Measurements from ENCODE around the gene HTR7. TPM values are rescaled to one million over a fixed set of nuclear protein-coding genes. Genes with fewer than 3 reads are reported as not detected.
"Not testable (repeated sequence)": the region's sequence is repeated elsewhere in the genome, so short reads cannot be mapped to it uniquely, and the experiment has no call there.

Gene HTR7
- polyA plus RNA-seq, 2 of the 4 experiments (the other 2 are of a cell fraction), result 0.04 to 0.05 TPM

- H3K27ac ChIP-seq, result no peak overlapping the region
- H3K4me1 ChIP-seq, result no peaks in the 10 kb centered on the region
- POLR2A ChIA-PET, result no interaction called here
- no peaks in the 10 kb centered on the region for H3K9me3 ChIP-seq
- ATAC-seq (no peak), DNase-seq (ENCODE audit: low read depth in 1 of 2, low spot score in 1 of 2) (no peak), FAIRE-seq (no peak)
- CTCF ChIA-PET, result interaction anchor here (0.9 kb wide), 1 partner anchor 346 kb away, joined by 3 read pairs; no protein-coding TSS in a partner anchor
- no peak for TF ChIP-seq TFCP2L1 (CRISPR knock-in tag; IDR thresholded peaks at IDR 0.05)
- TF ChIP-seq JUNB (IDR thresholded peaks at IDR 0.05), result no peak
- no peak for TF ChIP-seq ELK1 (IDR thresholded peaks at IDR 0.05; ENCODE audit: low read depth, low read length)
- no peak for TF ChIP-seq ATOH8 (CRISPR knock-in tag; IDR thresholded peaks at IDR 0.05; ENCODE audit: low read depth)
- TF ChIP-seq HOXB5 (CRISPR knock-in tag; IDR thresholded peaks at IDR 0.05), result no peak
- TF ChIP-seq HOXB13 (CRISPR knock-in tag; IDR thresholded peaks at IDR 0.05; ENCODE audit: low read depth), result no peak
- no peak for TF ChIP-seq GATA3 (IDR thresholded peaks at IDR 0.05; ENCODE audit: borderline replicate concordance)
- TF ChIP-seq SREBF2 (IDR thresholded peaks at IDR 0.05), result no peak
- no peak for TF ChIP-seq ZFP36 (IDR thresholded peaks at IDR 0.05; ENCODE audit: borderline replicate concordance, partially characterized antibody)
- TF ChIP-seq JUN (IDR thresholded peaks at IDR 0.05), result no peak
- no peak for TF ChIP-seq CBX2 (IDR thresholded peaks at IDR 0.05; ENCODE audit: borderline replicate concordance, low read depth)
- no peak for TF ChIP-seq RNF2 (IDR thresholded peaks at IDR 0.05; ENCODE audit: borderline replicate concordance, low read depth)
- no peak for TF ChIP-seq FOXS1 (CRISPR knock-in tag; IDR thresholded peaks at IDR 0.05)
- WGBS (ENCODE audit: missing lambda C conversion rate), result 92% methylated on average over 1 of the region's 1 CpG
- H3K4me3 ChIP-seq, result no peak overlapping the region
- H3K4me2 ChIP-seq, result no peak overlapping the region
Measured at GRCh38 chr10:90905925-90906324, 48.1 kb upstream of the HTR7 start.

- H3K4me1 ChIP-seq; H3K9me3 ChIP-seq; ATAC-seq; POLR2A ChIA-PET; DNase-seq (ENCODE audit: low read depth in 1 of 2, low spot score in 1 of 2); H3K4me2 ChIP-seq; FAIRE-seq; H3K4me3 ChIP-seq; H3K27ac ChIP-seq: not testable (repeated sequence)
- CTCF ChIA-PET, result interaction anchor here (2.0 kb wide), 1 partner anchor 14 kb away, joined by 9 read pairs; no protein-coding TSS in a partner anchor
- 83% methylated on average over 2 of the region's 2 CpGs for WGBS (ENCODE audit: missing lambda C conversion rate)
Measured at GRCh38 chr10:90896916-90897315, 39.1 kb upstream of the HTR7 start.

- Histone ChIP-seq H3K27ac (no peak overlapping the region), H3K4me3 (no peak overlapping the region), H3K9me3 (no peaks in the 10 kb centered on the region), H3K4me1 (no peaks in the 10 kb centered on the region), H3K4me2 (no peak overlapping the region)
- FAIRE-seq, result no peak
- DNase-seq (ENCODE audit: low read depth in 1 of 2, low spot score in 1 of 2), result no peak
- 93% methylated on average over 3 of the region's 3 CpGs for WGBS (ENCODE audit: missing lambda C conversion rate)
- POLR2A ChIA-PET, result no interaction called here
- no peak for TF ChIP-seq KDM5A (IDR thresholded peaks at IDR 0.05)
- TF ChIP-seq KDM1A (IDR thresholded peaks at IDR 0.05; ENCODE audit: low read depth), result no peak
- no peak for TF ChIP-seq EP300 (IDR thresholded peaks at IDR 0.05)
- no peak for TF ChIP-seq HOXA7 (CRISPR knock-in tag; IDR thresholded peaks at IDR 0.05)
- TF ChIP-seq RFX5 (IDR thresholded peaks at IDR 0.05), result no peak
- TF ChIP-seq BHLHE40 (IDR thresholded peaks at IDR 0.05; ENCODE audit: low read depth, low read length), result no peak
- ATAC-seq, result no peak
- CTCF ChIA-PET, result interaction anchor here (1.0 to 2.2 kb wide), 4 partner anchors 9 to 359 kb away, joined by 3 to 5 read pairs (median 4); no protein-coding TSS in a partner anchor
Measured at GRCh38 chr10:90893190-90893589, 35.4 kb upstream of the HTR7 start.

- no peak overlapping the region for H3K4me3 ChIP-seq
- no peak overlapping the region for H3K27ac ChIP-seq
- DNase-seq (ENCODE audit: low read depth in 1 of 2, low spot score in 1 of 2) (no peak), ATAC-seq (no peak), FAIRE-seq (no peak)
- ChIA-PET POLR2A (no interaction called here), CTCF (interaction anchor here (1.5 kb wide), 1 partner anchor 21 kb away, joined by 10 read pairs; no protein-coding TSS in a partner anchor)
- WGBS (ENCODE audit: missing lambda C conversion rate), result 86% methylated on average over 2 of the region's 2 CpGs
- H3K9me3 ChIP-seq, result no peaks in the 10 kb centered on the region
- H3K4me1 ChIP-seq, result no peaks in the 10 kb centered on the region
- no peak overlapping the region for H3K4me2 ChIP-seq
- TF ChIP-seq TP53 (CRISPR knock-in tag; IDR thresholded peaks at IDR 0.05) (no peak), NFE2L2 (conservative IDR thresholded peaks at IDR 0.05; ENCODE audit: low read length) (no peak), KDM5A (IDR thresholded peaks at IDR 0.05) (no peak), NPAS2 (CRISPR knock-in tag; IDR thresholded peaks at IDR 0.05; ENCODE audit: borderline replicate concordance) (no peak), ZSCAN20 (CRISPR knock-in tag; IDR thresholded peaks at IDR 0.05) (no peak), FOSL2 (IDR thresholded peaks at IDR 0.05) (no peak), FOSL2 (CRISPR knock-in tag; IDR thresholded peaks at IDR 0.05) (no peak), NR3C1 (IDR thresholded peaks at IDR 0.05) (no peak), PHF8 (IDR thresholded peaks at IDR 0.05; ENCODE audit: borderline replicate concordance, low read depth) (no peak), CEBPB (IDR thresholded peaks at IDR 0.05) (no peak), ATOH8 (CRISPR knock-in tag; IDR thresholded peaks at IDR 0.05; ENCODE audit: low read depth) (no peak), RFX5 (IDR thresholded peaks at IDR 0.05) (no peak)
Measured at GRCh38 chr10:90890347-90890746, 32.5 kb upstream of the HTR7 start.

Data from A549 (cell line).